ENCODE results near the gene BMP15. TPM values are rescaled to one million over a fixed set of nuclear protein-coding genes. Genes with fewer than 3 reads are reported as not detected.

BMP15 gene
- total RNA-seq, 1 donor from 2014 or later = not detected

GRCh38 chrX:50893047-50893446, 17.5 kb upstream of the BMP15 start:
- no peak overlapping the region for H3K27ac Mint-ChIP-seq (ENCODE audit: unreplicated experiment)
- no peaks in the 10 kb centered on the region for H3K4me1 Mint-ChIP-seq (ENCODE audit: unreplicated experiment)
- DNase-seq (ENCODE audit: extremely low spot score, unreplicated experiment) = no peak
- H3K27me3 Mint-ChIP-seq (ENCODE audit: unreplicated experiment) = no peaks in the 10 kb centered on the region
- no peak for TF ChIP-seq CTCF (IDR thresholded peaks at IDR 0.05)
- H3K4me3 Mint-ChIP-seq (ENCODE audit: unreplicated experiment) = no peak overlapping the region
- peaks cover 18% of the 10 kb centered on the region for H3K9me3 Mint-ChIP-seq (ENCODE audit: unreplicated experiment)
- no peaks in the 10 kb centered on the region for H3K36me3 Mint-ChIP-seq (ENCODE audit: unreplicated experiment)

- DNase-seq (ENCODE audit: extremely low spot score, unreplicated experiment) = no peak
- H3K36me3 Mint-ChIP-seq (ENCODE audit: unreplicated experiment) = no peaks in the 10 kb centered on the region
These were observed 17.1 kb upstream of the BMP15 start for GRCh38 chrX:50893466-50893865.

GRCh38 chrX:50905334-50905733, 5.2 kb upstream of the BMP15 start:
- TF ChIP-seq CTCF (IDR thresholded peaks at IDR 0.05) = peak; percentile 25
- Mint-ChIP-seq H3K4me3 (ENCODE audit: unreplicated experiment) (no peak overlapping the region), H3K4me1 (ENCODE audit: unreplicated experiment) (no peaks in the 10 kb centered on the region), H3K9me3 (ENCODE audit: unreplicated experiment) (no peaks in the 10 kb centered on the region), H3K27ac (ENCODE audit: unreplicated experiment) (no peak overlapping the region), H3K27me3 (ENCODE audit: unreplicated experiment) (no peaks in the 10 kb centered on the region), H3K36me3 (ENCODE audit: unreplicated experiment) (no peaks in the 10 kb centered on the region)
- DNase-seq (ENCODE audit: extremely low spot score, unreplicated experiment) = no peak

More at GRCh38 chrX:50893466-50893865, 17.1 kb upstream of the BMP15 start:
- Mint-ChIP-seq H3K4me3 (ENCODE audit: unreplicated experiment) (no peak overlapping the region), H3K27ac (ENCODE audit: unreplicated experiment) (no peak overlapping the region), H3K9me3 (ENCODE audit: unreplicated experiment) (peaks cover 18% of the 10 kb centered on the region), H3K27me3 (ENCODE audit: unreplicated experiment) (no peaks in the 10 kb centered on the region), H3K4me1 (ENCODE audit: unreplicated experiment) (no peaks in the 10 kb centered on the region)
- TF ChIP-seq CTCF (IDR thresholded peaks at IDR 0.05) = no peak

GRCh38 chrX:50913520-50913919, 3.0 kb downstream of the BMP15 start:
- H3K27me3 Mint-ChIP-seq (ENCODE audit: unreplicated experiment) = no peaks in the 10 kb centered on the region
- no peaks in the 10 kb centered on the region for H3K9me3 Mint-ChIP-seq (ENCODE audit: unreplicated experiment)
- no peak overlapping the region for H3K27ac Mint-ChIP-seq (ENCODE audit: unreplicated experiment)
- no peak overlapping the region for H3K4me3 Mint-ChIP-seq (ENCODE audit: unreplicated experiment)
- no peaks in the 10 kb centered on the region for H3K36me3 Mint-ChIP-seq (ENCODE audit: unreplicated experiment)
- no peak for TF ChIP-seq CTCF (IDR thresholded peaks at IDR 0.05)
- DNase-seq (ENCODE audit: extremely low spot score, unreplicated experiment) = no peak
- no peaks in the 10 kb centered on the region for H3K4me1 Mint-ChIP-seq (ENCODE audit: unreplicated experiment)

- Mint-ChIP-seq H3K36me3 (ENCODE audit: unreplicated experiment) (no peaks in the 10 kb centered on the region), H3K4me1 (ENCODE audit: unreplicated experiment) (no peaks in the 10 kb centered on the region), H3K4me3 (ENCODE audit: unreplicated experiment) (no peak overlapping the region), H3K27ac (ENCODE audit: unreplicated experiment) (no peak overlapping the region), H3K9me3 (ENCODE audit: unreplicated experiment) (no peaks in the 10 kb centered on the region), H3K27me3 (ENCODE audit: unreplicated experiment) (no peaks in the 10 kb centered on the region)
- no peak for DNase-seq (ENCODE audit: extremely low spot score, unreplicated experiment)
- TF ChIP-seq CTCF (IDR thresholded peaks at IDR 0.05) = peak; percentile 39
These were observed 9.6 kb downstream of the BMP15 start for GRCh38 chrX:50920132-50920531.
